GM12878 (cell line): ENCODE results near the gene HBQ1. TPM values are rescaled to one million over a fixed set of nuclear protein-coding genes. Genes with fewer than 3 reads are reported as not detected.
A peak's percentile ranks its signal among the peaks of the same experiment; 100 is the strongest.

Source experiments
- ATAC-seq: fragments of 200-7000 bp; cut with Tn5 transposase; 3 replicates; pipeline ENCODE4 v1.9.1; 2020; ENCODE audit warnings: mild to moderate bottlenecking, moderate library complexity
- BruUV-seq: library from RNA; stranded (reverse); fragments of 400-500 nt; replicated peaks from 2 replicates; lab custom pipeline; 2021; lab: Mats Ljungman, UMichigan
- CTCF ChIA-PET: fragments of 300-600 bp; sonication (Branson Sonifier 250); formaldehyde crosslinking; extraction: SDS; loops from one replicate; lab custom pipeline; 2021; ENCODE audit warnings: inconsistent platforms; lab: Yijun Ruan, JAX
- POLR2A ChIA-PET: fragments of 350-600 bp; formaldehyde crosslinking; extraction: SDS; loops from one replicate; lab custom pipeline; 2021; ENCODE audit warnings: inconsistent platforms; lab: Charles Lee
- RAD21 ChIA-PET: fragments of 300-600 bp; sonication (Branson Sonifier 250); formaldehyde crosslinking; loops from one replicate; lab custom pipeline; 2023; ENCODE audit warnings: antibody characterized with exemption; ENCODE audit not compliant: unreplicated experiment; lab: Charles Lee
- SMC1A ChIA-PET: fragments of 300-600 bp; sonication (Branson Sonifier 250); formaldehyde crosslinking; loops from one replicate; lab custom pipeline; 2023; ENCODE audit not compliant: unreplicated experiment, uncharacterized antibody; lab: Charles Lee
- DNase-seq: peaks from one replicate; pipeline ENCODE4 v3.0.0-alpha.2; 2011; ENCODE audit warnings: low read depth, low spot score
- FAIRE-seq: peaks from 3 replicates; lab custom pipeline; 2011; peaks lifted over from hg19 to GRCh38; lab: Jason Lieb, UNC
- H2AFZ ChIP-seq: 2 replicates; pipeline ENCODE4 v1.6.0; 2011; ENCODE audit warnings: low read depth, low read length, control low read depth; ENCODE audit not compliant: control insufficient read depth
- H3K27ac ChIP-seq: 2 replicates; pipeline ENCODE4 v1.5.1; 2011; ENCODE audit warnings: control low read depth; ENCODE audit not compliant: control insufficient read depth, insufficient read depth
- H3K27me3 ChIP-seq, 2 experiments: replicated peaks in 1 of 2; 2 replicates each; pipeline versions ENCODE4 v1.6.0 to v1.6.1; 2011; ENCODE audit warnings: low read length in 1 of 2; ENCODE audit not compliant: control insufficient read depth in 2 of 2, insufficient read depth in 2 of 2
- H3K36me3 ChIP-seq, 2 experiments: 2 replicates each; pipeline ENCODE4 v1.5.1; 2011; ENCODE audit warnings: low read length in 1 of 2; ENCODE audit not compliant: control insufficient read depth in 2 of 2, insufficient read depth in 2 of 2
- H3K4me1 ChIP-seq: 2 replicates; pipeline ENCODE4 v1.6.1; 2011; ENCODE audit warnings: mild to moderate bottlenecking, low read length, moderate library complexity, mixed read lengths; ENCODE audit not compliant: control insufficient read depth, insufficient read depth
- H3K4me2 ChIP-seq: 2 replicates; pipeline ENCODE4 v1.6.0; 2011; ENCODE audit warnings: control low read depth; ENCODE audit not compliant: control insufficient read depth, insufficient read depth
- H3K4me3 ChIP-seq: fragments of 200-600 bp; sonication (generic); 2 replicates; pipeline ENCODE4 v1.5.1; 2016
- H3K79me2 ChIP-seq: 2 replicates; pipeline ENCODE4 v1.6.0; 2011; ENCODE audit warnings: low read length; ENCODE audit not compliant: control insufficient read depth, insufficient read depth
- H3K9ac ChIP-seq: 2 replicates; pipeline ENCODE4 v1.8.0; 2011; ENCODE audit warnings: low read length, control low read depth, mixed read lengths; ENCODE audit not compliant: control insufficient read depth, insufficient read depth
- H3K9me3 ChIP-seq: replicated peaks from 3 replicates; pipeline ENCODE4 v1.5.1; 2011; ENCODE audit warnings: mild to moderate bottlenecking, low read length; ENCODE audit not compliant: control insufficient read depth, insufficient read depth
- H4K20me1 ChIP-seq: 2 replicates; pipeline ENCODE4 v1.6.0; 2011; ENCODE audit not compliant: control insufficient read depth, insufficient read depth
- DPF2 ChIP-seq: fragments of 450-650 bp; IDR thresholded peaks from 2 replicates; pipeline ENCODE4 v1.6.1; 2017; ENCODE audit warnings: mild to moderate bottlenecking
- HDAC2 ChIP-seq: fragments of 200-600 bp; sonication (generic); IDR thresholded peaks from 2 replicates; pipeline ENCODE4 v1.6.1; 2017
- LARP7 ChIP-seq: fragments of 450-650 bp; IDR thresholded peaks from 2 replicates; pipeline ENCODE4 v1.6.1; 2017; ENCODE audit warnings: mild to moderate bottlenecking
- NFIC ChIP-seq: IDR thresholded peaks from 2 replicates; pipeline ENCODE4 v1.6.1; 2012; ENCODE audit warnings: low read depth, mild to moderate bottlenecking, inconsistent platforms, low read length, moderate library complexity
- PAX5 ChIP-seq: IDR thresholded peaks from 2 replicates; pipeline ENCODE4 v1.6.1; 2011; ENCODE audit warnings: low read depth, low read length, borderline replicate concordance
- POLR2A ChIP-seq: IDR thresholded peaks from 2 replicates; pipeline ENCODE4 v1.6.1; 2011; ENCODE audit warnings: low read depth, mild to moderate bottlenecking, low read length
- RCOR1 ChIP-seq: conservative IDR thresholded peaks from 2 replicates; pipeline ENCODE4 v1.6.1; 2012; ENCODE audit warnings: low read depth, low read length, improper control_type of control experiment
- YY1 ChIP-seq: IDR thresholded peaks from 2 replicates; pipeline ENCODE4 v1.6.1; 2011; ENCODE audit warnings: low read depth, mild to moderate bottlenecking, low read length
- ZNF622 ChIP-seq: fragments of 450-650 bp; IDR thresholded peaks from 2 replicates; pipeline ENCODE4 v1.6.1; 2017; ENCODE audit warnings: mild to moderate bottlenecking, inconsistent platforms
- WGBS: methylation state at CpG from one replicate; pipeline ENCODE4 v1.1.6; 2016; ENCODE audit warnings: low lambda C conversion rate; ENCODE audit not compliant: insufficient replicate concordance, insufficient coverage; ENCODE audit errors: missing lambda C conversion rate; 5-methylcytosine and 5-hydroxymethylcytosine counted together
- in situ Hi-C: fragments of 300-500 bp; cut with MboI; formaldehyde crosslinking; loops from 9 replicates; pipeline ENCODE4 v1.14.3; 2018; ENCODE audit warnings: mixed read lengths
- intact Hi-C: fragments of 100-400 bp; cut with micrococcal nuclease; formaldehyde crosslinking; loops from one replicate; pipeline ENCODE4 v1.14.2; 2022; ENCODE audit not compliant: unreplicated experiment
- polyA plus RNA-seq, 11 experiments: library from polyadenylated mRNA; depleted of rRNA in 4 of 11; unstranded in 6 of 11; stranded (reverse) in 5 of 11; fragments of >200 nt; fragmentation: Nextera tagmentation in 4 of 11; fragmentation: Illumina TruSeq in 1 of 11; extraction: Ambion mirVana in 4 of 11; extraction: Trizol in 1 of 11; gene quantifications; 1 replicate in 1 of 11; 2 replicates in 10 of 11; pipeline versions ENCODE4 v1.2.1 to v1.2.3, GENCODE V29; 2011 to 2016; ENCODE audit warnings: inconsistent platforms in 2 of 11, missing spikeins in 2 of 11, low read depth in 1 of 11
- total RNA-seq, 4 experiments: library from RNA; depleted of rRNA in 3 of 4; stranded (reverse); fragments of >200 nt in 3 of 4; fragmentation: Illumina TruSeq in 1 of 4; extraction: Trizol in 1 of 4; gene quantifications; 2 replicates each; pipeline versions ENCODE4 v1.2.1 to v1.2.3, GENCODE V29; 2013 to 2021

HBQ1 gene
- total and polyA plus RNA-seq, 10 of the 15 experiments (the other 5 are each of a cell fraction or from before 2014, with no cell fraction given) = not detected

- H3K36me3 ChIP-seq = no peaks in the 10 kb centered on the region
- ChIA-PET RAD21 (no interaction called here), SMC1A (no interaction called here), CTCF (no interaction called here), POLR2A (no interaction called here)
- H2AFZ ChIP-seq = no peak overlapping the region
- H3K4me3 ChIP-seq = no peak overlapping the region
- H4K20me1 ChIP-seq = no peaks in the 10 kb centered on the region
- H3K4me1 ChIP-seq = peaks cover 3% of the 10 kb centered on the region; the same call in 1 of the 2 replicates
- no peak overlapping the region for H3K27ac ChIP-seq
- TF ChIP-seq LARP7 (no peak), POLR2A (no peak), RCOR1 (no peak), NFIC (no peak), PAX5 (no peak), ZNF622 (no peak), DPF2 (no peak), YY1 (no peak), HDAC2 (no peak)
- H3K4me2 ChIP-seq = peak overlapping the region; percentile 50; the same call in 1 of the 2 replicates
- no peak for DNase-seq
- FAIRE-seq = no peak
- H3K9ac ChIP-seq = no peak overlapping the region
- WGBS = 6% methylated on average over 31 of the region's 77 CpGs
- ATAC-seq = peak; percentile 20; the same call in 1 of the 3 replicates
- H3K9me3 ChIP-seq = no peaks in the 10 kb centered on the region
- in situ Hi-C loops (no loop called here), intact Hi-C loops (no loop called here)
- no TSS peak for BruUV-seq
- H3K79me2 ChIP-seq = no peaks in the 10 kb centered on the region
- H3K27me3 ChIP-seq = peaks cover 9 to 24% of the 10 kb centered on the region in 2 experiments
Observed at GRCh38 chr16:164827-165538, 15.3 kb upstream of the HBQ1 start.
